ENCODE results near the gene DTNA.

The DTNA gene

DNA sequence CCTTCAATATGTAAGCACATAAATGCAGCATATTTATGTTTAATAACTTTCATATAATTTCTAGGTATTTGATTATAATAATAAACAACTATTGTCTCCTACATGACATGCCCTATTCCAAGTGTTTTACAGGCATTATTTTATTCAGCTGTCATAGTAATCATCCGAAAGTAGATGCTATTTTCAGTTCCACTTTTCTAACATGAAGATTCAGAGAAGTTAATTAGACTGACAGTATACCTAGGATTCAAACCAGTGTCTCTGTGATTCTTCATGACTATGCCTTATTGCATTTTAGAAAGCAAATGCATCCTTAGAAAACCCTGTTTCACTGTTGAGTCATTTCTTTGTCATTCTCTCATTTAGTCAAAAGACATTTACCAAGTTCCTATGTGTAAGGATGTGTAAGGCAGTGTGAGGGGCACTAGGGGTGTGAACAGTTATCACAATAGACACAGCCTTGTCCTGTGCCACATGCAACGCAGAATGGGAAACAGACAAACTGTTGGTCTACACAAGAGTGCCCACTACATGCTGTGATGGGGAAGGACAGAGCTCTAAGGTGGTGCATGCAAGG is 79.8 kb downstream of the DTNA start:
- Histone ChIP-seq H3K4me1 (no peaks in the 10 kb centered on the region), H3K36me3 (replicated peaks) (no peaks in the 10 kb centered on the region), H3K9me3 (no peaks in the 10 kb centered on the region), H3K27me3 (ENCODE audit: low read depth) (peaks cover 3% of the 10 kb centered on the region; the same call in 1 of the 2 replicates), H3K4me3 (no peak overlapping the region)
- no peak for DNase-seq (ENCODE audit: low spot score in 2 of 2)
- in situ Hi-C loops (cut with MboI; ENCODE audit: low sequenced_read_pairs): no loop called here

DNA sequence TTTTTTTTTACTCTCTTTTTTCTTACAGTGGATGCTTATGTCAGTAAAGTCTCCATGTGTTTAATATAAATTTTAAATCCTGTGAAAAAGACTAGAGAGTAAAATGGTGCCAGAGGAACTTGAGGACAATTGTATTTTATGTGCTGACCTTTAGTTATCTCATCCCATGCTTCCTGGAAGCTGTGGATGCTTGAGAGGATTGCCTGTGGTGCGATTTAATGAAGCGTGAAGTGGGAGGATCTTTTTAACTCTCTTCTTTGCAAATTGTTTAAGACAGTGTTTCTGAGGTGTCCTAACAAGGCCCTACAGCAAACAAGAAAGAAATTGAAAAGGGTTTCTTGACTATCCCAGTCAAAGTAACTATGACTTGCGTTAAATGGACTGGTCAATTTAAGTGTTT is 84.2 kb downstream of the DTNA start:
- H3K27me3 ChIP-seq (ENCODE audit: low read depth): 0 out of 2 replicates have a peak, but pooled peaks cover 2% of the 10 kb centered on the region
- H3K4me1 ChIP-seq: no peaks in the 10 kb centered on the region
- no peak for DNase-seq (ENCODE audit: low spot score in 2 of 2)
- no peaks in the 10 kb centered on the region for H3K36me3 ChIP-seq (replicated peaks)
- H3K4me3 ChIP-seq: no peak overlapping the region
- in situ Hi-C loops (cut with MboI; ENCODE audit: low sequenced_read_pairs): no loop called here
- no peaks in the 10 kb centered on the region for H3K9me3 ChIP-seq

DNA sequence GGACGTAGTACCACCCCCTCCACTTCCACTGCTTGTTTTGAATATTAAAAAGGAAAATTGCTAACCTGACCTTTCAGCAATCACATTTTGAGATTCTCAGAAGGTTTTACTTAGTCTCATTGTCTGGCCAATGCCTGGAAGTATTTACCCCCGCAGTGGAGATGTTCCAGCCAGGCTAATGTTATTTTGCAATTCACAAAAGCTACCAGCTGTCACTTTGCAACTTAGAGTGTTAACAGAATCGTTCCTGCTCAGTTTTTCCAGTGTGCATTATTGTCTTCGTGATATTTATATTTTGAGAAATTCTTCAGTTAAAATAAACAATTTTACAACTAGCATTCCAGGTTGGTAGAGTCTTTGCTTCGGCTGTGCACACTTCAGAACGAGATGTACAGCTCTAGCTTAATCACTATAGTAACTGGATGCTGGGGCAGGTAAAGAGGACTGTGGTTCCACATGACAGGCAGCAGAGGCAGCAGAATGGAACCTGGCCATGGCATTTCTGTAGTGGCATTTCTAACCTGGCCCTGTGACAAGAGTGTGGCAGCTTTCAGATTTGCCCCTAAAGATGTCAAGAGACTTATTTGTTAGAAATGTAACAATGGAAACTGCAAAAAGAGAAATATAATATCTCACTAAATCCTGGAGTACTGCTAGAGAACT is 85.1 kb downstream of the DTNA start:
- Histone ChIP-seq H3K36me3 (replicated peaks) (no peaks in the 10 kb centered on the region), H3K4me1 (no peaks in the 10 kb centered on the region), H3K4me3 (no peak overlapping the region), H3K9me3 (no peaks in the 10 kb centered on the region), H3K27me3 (ENCODE audit: low read depth) (0 out of 2 replicates have a peak, but pooled peaks cover 4% of the 10 kb centered on the region)
- no peak for DNase-seq (ENCODE audit: low spot score in 2 of 2)
- in situ Hi-C loops (cut with MboI; ENCODE audit: low sequenced_read_pairs): no loop called here

DNA sequence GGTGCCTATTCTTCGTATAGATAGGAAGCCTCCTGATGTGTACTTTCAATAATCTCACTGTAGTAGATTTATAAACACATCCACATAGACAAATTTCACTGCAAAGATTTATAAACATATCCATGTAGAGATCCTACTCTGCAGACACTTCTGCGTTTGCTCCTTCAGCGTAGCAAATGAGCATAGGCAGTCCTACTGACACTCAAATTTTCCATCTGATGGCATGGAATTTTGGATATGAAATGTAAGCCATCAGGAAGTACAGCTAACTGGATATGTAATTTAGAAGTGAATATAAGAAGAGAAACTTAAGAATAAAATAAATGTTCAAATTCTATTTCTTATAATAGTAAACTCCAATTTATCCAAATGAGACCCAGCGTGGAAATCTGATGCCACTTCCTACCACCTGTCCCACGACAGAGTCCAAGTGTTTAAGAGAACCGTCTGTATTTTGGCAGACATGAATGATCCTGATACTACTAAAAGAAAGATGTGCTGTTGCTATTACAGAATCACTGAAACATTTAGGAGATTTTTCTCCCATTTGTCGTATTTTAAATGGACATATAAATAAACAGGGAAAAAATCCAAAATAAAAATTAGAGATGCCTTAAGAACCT is 86.0 kb downstream of the DTNA start:
- Histone ChIP-seq H3K4me1 (no peaks in the 10 kb centered on the region), H3K9me3 (no peaks in the 10 kb centered on the region), H3K36me3 (replicated peaks) (no peaks in the 10 kb centered on the region), H3K4me3 (no peak overlapping the region), H3K27me3 (ENCODE audit: low read depth) (0 out of 2 replicates have a peak, but pooled peaks cover 5% of the 10 kb centered on the region)
- DNase-seq (ENCODE audit: low spot score in 2 of 2): no peak
- in situ Hi-C loops (cut with MboI; ENCODE audit: low sequenced_read_pairs): no loop called here

DNA sequence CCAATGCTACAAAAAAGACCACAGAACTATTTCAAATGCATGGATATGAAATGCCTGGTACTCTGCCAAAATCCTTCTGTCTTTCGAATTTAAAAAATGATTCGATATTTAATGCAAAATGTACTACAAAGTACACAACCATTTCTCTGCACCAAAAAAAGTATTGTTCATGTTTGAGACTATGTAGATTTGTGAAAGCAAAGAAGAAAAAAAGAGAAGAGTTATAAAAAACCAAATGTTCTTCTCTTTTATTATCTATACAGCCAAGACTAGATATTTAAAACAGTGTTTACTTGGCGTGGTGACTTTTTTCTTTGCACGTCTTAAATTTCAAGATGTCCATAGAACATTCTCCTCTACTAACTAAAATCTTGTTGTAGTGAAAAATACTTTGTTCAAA is 89.2 kb downstream of the DTNA start:
- in situ Hi-C loops (cut with MboI; ENCODE audit: low sequenced_read_pairs): no loop called here
- Histone ChIP-seq H3K36me3 (replicated peaks) (no peaks in the 10 kb centered on the region), H3K4me3 (no peak overlapping the region)

DNA sequence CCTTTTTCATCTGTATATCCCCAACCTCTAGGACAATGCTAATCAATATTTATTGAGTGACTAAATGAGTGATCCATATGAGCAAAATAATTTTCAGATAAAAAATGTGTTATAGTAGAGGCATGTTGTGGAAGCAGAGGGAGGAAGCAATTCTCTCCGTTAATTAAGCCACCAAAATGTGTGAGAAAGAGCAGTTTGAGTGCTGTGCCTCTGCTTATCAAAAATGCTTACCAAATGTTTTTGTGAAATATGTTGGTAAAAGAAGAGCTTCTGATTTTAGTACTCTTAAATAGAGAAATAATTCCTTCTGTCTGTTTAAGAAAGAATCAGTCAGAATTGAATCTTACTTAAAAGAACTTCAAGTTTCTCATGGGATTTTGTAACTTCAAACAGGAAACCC is 90.3 kb downstream of the DTNA start:
- in situ Hi-C loops (cut with MboI; ENCODE audit: low sequenced_read_pairs): no loop called here
- Histone ChIP-seq H3K4me1 (peaks cover 2% of the 10 kb centered on the region; the same call in 1 of the 2 replicates), H3K27me3 (ENCODE audit: low read depth) (0 out of 2 replicates have a peak, but pooled peaks cover 7% of the 10 kb centered on the region), H3K36me3 (replicated peaks) (no peaks in the 10 kb centered on the region), H3K9me3 (no peaks in the 10 kb centered on the region), H3K4me3 (no peak overlapping the region)
- DNase-seq (ENCODE audit: low spot score in 2 of 2): no peak

More for the DNA sequence above, 89.2 kb downstream of the DTNA start:
- H3K4me1 ChIP-seq: peaks cover 2% of the 10 kb centered on the region; the same call in 1 of the 2 replicates
- 0 out of 2 replicates have a peak, but pooled peaks cover 7% of the 10 kb centered on the region for H3K27me3 ChIP-seq (ENCODE audit: low read depth)
- H3K9me3 ChIP-seq: no peaks in the 10 kb centered on the region
- DNase-seq (ENCODE audit: low spot score in 2 of 2): no peak

DNA sequence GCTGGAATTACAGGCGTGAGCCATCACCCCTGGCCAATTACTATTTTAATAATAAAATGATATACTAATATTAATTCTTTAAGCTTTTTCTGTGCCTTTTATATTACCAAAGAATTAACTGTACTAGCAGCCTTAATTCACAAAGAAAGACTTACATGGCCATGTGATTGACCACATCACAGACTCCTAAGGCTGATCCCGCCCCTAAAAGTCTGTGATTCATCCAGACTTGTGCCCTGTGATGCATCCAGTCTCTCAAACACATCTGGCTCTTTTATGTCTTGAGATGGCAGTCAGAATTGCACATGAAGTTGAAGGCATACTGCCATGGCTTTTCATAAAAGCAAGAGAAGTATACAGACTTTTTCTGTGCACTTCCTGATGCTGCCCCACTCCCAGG is 91.7 kb downstream of the DTNA start:
- Histone ChIP-seq H3K4me3 (no peak overlapping the region), H3K4me1 (peaks cover 2% of the 10 kb centered on the region; the same call in 1 of the 2 replicates), H3K9me3 (no peaks in the 10 kb centered on the region), H3K36me3 (replicated peaks) (no peaks in the 10 kb centered on the region), H3K27me3 (ENCODE audit: low read depth) (0 out of 2 replicates have a peak, but pooled peaks cover 7% of the 10 kb centered on the region)
- in situ Hi-C loops (cut with MboI; ENCODE audit: low sequenced_read_pairs): no loop called here
- no peak for DNase-seq (ENCODE audit: low spot score in 2 of 2)

DNA sequence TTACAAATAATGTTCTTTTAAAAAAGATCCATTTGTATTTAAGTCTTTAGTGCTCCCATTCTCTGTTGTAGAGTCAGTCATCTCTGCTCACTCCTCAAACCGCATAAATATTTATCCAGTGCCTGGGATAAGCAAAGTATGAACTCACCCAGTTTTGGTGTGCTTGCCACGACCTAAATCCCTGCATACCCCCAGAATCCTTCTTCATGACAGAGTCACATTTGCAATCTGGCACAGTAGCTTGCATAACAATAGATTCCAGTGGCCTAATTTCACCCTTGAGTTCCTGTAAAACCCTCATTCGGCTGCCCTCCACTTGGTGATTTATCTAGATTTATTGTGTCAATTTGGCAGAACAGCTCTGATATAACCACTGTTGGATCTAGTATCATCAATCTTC is 92.9 kb downstream of the DTNA start:
- H3K36me3 ChIP-seq (replicated peaks): no peaks in the 10 kb centered on the region
- in situ Hi-C loops (cut with MboI; ENCODE audit: low sequenced_read_pairs): no loop called here
- H3K27me3 ChIP-seq (ENCODE audit: low read depth): 0 out of 2 replicates have a peak, but pooled peaks cover 7% of the 10 kb centered on the region
- no peak overlapping the region for H3K4me3 ChIP-seq
- no peaks in the 10 kb centered on the region for H3K9me3 ChIP-seq
- DNase-seq (ENCODE audit: low spot score in 2 of 2): peak; percentile 5 to 8
- peaks cover 2% of the 10 kb centered on the region; the same call in 1 of the 2 replicates for H3K4me1 ChIP-seq

DNA sequence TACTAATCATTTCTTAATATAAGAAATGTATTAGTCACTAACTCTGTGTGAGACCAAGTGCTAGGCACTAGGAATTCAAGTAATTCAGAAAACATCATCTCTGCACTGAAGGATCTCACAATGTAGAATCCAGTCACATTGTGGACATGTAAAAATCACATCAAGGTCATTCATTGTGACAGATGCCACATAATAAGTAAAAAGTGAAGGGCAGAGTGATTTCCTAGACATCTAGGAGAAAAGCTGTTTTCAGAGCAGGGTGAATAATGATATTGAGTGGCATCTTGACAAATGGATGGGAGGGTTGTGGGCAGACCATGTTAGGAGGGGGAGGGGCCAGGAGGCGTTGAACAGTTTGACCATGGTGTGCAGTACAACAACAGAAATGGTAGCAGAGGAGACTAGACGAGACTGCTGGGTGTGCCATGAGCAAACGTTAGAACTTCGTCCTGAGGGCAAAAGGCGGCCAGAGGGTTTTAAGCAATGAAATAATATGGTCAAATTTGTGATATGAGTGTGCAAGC is 93.8 kb downstream of the DTNA start:
- peaks cover 2% of the 10 kb centered on the region; the same call in 1 of the 2 replicates for H3K4me1 ChIP-seq
- H3K36me3 ChIP-seq (replicated peaks): no peaks in the 10 kb centered on the region
- no peak overlapping the region for H3K4me3 ChIP-seq
- no peak for DNase-seq (ENCODE audit: low spot score in 2 of 2)
- H3K27me3 ChIP-seq (ENCODE audit: low read depth): 0 out of 2 replicates have a peak, but pooled peaks cover 5% of the 10 kb centered on the region
- in situ Hi-C loops (cut with MboI; ENCODE audit: low sequenced_read_pairs): no loop called here
- H3K9me3 ChIP-seq: no peaks in the 10 kb centered on the region

DNA sequence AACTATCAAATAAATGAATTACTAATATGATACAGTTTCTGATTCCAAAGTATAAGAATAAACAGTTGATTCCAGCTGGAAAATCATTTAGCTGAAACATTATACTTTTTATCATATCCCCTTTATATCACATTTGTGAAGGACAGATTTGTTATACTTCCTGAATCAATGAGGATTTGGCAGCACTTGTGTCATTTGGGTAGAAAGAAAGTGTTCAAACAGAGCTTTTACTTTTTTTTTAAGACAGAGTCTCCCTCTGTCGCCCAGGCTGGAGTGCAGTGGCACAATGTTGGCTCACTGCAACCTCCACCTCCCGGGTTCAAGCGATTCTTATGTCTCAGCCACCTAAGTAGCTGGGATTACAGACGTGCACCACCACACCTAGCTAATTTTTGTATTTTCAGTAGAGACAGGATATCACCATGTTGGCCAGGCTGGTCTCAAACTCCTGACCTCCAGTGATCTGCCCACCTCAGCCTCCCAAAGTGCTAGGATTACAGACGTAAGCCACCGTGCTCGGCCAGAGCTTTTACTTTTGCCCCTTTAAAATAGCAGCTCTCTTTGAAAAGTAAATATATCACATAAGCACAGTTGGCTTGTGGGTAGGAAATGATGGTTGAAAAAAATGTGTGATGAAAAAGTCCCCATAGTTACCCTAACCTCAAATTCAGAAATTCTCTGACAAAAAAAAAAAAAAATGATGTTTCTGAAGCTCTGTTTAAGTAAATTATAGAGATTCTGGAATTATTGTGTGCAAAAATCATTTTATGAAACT is 95.2 kb downstream of the DTNA start:
- H3K9me3 ChIP-seq: no peaks in the 10 kb centered on the region
- H3K36me3 ChIP-seq (replicated peaks): no peaks in the 10 kb centered on the region
- no peak for DNase-seq (ENCODE audit: low spot score in 2 of 2)
- in situ Hi-C loops (cut with MboI; ENCODE audit: low sequenced_read_pairs): no loop called here
- 0 out of 2 replicates have a peak, but pooled peaks cover 3% of the 10 kb centered on the region for H3K27me3 ChIP-seq (ENCODE audit: low read depth)
- H3K4me3 ChIP-seq: no peak overlapping the region
- peaks cover 2% of the 10 kb centered on the region; the same call in 1 of the 2 replicates for H3K4me1 ChIP-seq

DNA sequence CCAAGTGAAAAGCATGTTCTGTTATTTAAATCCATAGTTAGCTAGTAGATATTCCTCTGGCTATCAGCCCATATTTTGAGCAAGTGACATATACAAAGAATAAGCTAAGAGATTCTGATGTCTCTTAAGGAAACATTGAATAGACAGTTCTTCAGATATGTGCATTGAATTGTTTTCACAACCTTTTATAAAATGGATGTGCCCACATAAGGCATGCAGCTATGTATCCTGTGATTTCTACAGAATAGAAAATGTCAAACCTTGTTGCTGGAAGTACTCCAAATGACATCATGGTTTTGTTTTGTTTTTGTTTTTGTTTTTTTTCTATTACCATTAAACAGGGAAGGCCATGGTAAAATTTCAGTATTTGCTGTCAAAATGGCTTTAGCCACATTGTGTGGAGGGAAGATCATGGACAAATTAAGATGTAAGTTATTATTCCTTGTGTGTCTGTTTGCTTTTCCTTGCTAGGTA is 95.8 kb downstream of the DTNA start:
- in situ Hi-C loops (cut with MboI; ENCODE audit: low sequenced_read_pairs): no loop called here
- H3K9me3 ChIP-seq: no peaks in the 10 kb centered on the region
- H3K4me1 ChIP-seq: peaks cover 2% of the 10 kb centered on the region; the same call in 1 of the 2 replicates
- no peak overlapping the region for H3K4me3 ChIP-seq
- DNase-seq (ENCODE audit: low spot score in 2 of 2): no peak
- 0 out of 2 replicates have a peak, but pooled peaks cover 3% of the 10 kb centered on the region for H3K27me3 ChIP-seq (ENCODE audit: low read depth)
- no peaks in the 10 kb centered on the region for H3K36me3 ChIP-seq (replicated peaks)

DNA sequence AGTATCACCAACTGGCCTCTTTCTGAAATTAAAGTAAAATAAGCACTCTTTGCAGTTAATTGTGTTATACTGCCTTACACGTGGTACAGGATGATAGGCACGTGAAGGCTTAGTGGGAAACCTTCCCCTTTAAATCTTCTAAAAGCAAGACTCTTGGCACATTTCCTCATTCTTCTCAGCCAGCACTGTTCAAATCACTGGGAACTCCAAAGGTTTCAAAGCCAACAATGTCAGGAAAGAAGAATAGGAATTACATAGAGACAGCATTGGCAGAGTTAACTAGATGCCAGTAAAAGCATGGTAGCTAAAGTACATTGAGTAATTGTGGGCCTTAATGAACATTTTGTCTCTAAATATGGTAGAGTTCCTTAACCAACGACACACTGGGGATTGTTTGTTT is 96.4 kb downstream of the DTNA start:
- in situ Hi-C loops (cut with MboI; ENCODE audit: low sequenced_read_pairs): no loop called here
- Histone ChIP-seq H3K9me3 (no peaks in the 10 kb centered on the region), H3K4me3 (no peak overlapping the region), H3K4me1 (peaks cover 2% of the 10 kb centered on the region; the same call in 1 of the 2 replicates), H3K36me3 (replicated peaks) (no peaks in the 10 kb centered on the region), H3K27me3 (ENCODE audit: low read depth) (0 out of 2 replicates have a peak, but pooled peaks cover 3% of the 10 kb centered on the region)
- no peak for DNase-seq (ENCODE audit: low spot score in 2 of 2)
